NB4 (cell line): ENCODE data around the gene GPR35.

Source experiments
- DNase-seq: peaks from one replicate; pipeline ENCODE4 v3.0.0; 2010; ENCODE audit warnings: low read depth
- H3K4me3 ChIP-seq: one replicate; pipeline ENCODE4 v1.5.1; 2011; ENCODE audit warnings: mild to moderate bottlenecking, low read depth, low read length, moderate library complexity
- MYC ChIP-seq: IDR thresholded peaks from 2 replicates; pipeline ENCODE4 v1.6.1; 2011; ENCODE audit warnings: low read depth, low read length
- POLR2A ChIP-seq: IDR thresholded peaks from 2 replicates; pipeline ENCODE4 v1.6.1; 2011; ENCODE audit warnings: mild to moderate bottlenecking; ENCODE audit not compliant: insufficient read length; ENCODE audit errors: extremely low read depth
- TF ChIP-seq, protein P1 (sequence below): IDR thresholded peaks from 2 replicates; pipeline ENCODE4 v1.6.1; 2011; ENCODE audit warnings: low read depth, low read length
- TF ChIP-seq, protein P2 (sequence below): IDR thresholded peaks from one replicate; pipeline ENCODE4 v1.5.1; 2012; ENCODE audit warnings: low read depth, low read length

GPR35 gene

GRCh38 chr2:240583774-240584173 lies 41.5 kb upstream of the GPR35 start:
- no peak for DNase-seq
- H3K4me3 ChIP-seq: no peak overlapping the region
- TF ChIP-seq, protein P1, sequence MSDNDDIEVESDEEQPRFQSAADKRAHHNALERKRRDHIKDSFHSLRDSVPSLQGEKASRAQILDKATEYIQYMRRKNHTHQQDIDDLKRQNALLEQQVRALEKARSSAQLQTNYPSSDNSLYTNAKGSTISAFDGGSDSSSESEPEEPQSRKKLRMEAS: no peak
- TF ChIP-seq, protein P2, sequence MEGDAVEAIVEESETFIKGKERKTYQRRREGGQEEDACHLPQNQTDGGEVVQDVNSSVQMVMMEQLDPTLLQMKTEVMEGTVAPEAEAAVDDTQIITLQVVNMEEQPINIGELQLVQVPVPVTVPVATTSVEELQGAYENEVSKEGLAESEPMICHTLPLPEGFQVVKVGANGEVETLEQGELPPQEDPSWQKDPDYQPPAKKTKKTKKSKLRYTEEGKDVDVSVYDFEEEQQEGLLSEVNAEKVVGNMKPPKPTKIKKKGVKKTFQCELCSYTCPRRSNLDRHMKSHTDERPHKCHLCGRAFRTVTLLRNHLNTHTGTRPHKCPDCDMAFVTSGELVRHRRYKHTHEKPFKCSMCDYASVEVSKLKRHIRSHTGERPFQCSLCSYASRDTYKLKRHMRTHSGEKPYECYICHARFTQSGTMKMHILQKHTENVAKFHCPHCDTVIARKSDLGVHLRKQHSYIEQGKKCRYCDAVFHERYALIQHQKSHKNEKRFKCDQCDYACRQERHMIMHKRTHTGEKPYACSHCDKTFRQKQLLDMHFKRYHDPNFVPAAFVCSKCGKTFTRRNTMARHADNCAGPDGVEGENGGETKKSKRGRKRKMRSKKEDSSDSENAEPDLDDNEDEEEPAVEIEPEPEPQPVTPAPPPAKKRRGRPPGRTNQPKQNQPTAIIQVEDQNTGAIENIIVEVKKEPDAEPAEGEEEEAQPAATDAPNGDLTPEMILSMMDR: no peak
- TF ChIP-seq MYC (no peak), POLR2A (no peak)

DNA sequence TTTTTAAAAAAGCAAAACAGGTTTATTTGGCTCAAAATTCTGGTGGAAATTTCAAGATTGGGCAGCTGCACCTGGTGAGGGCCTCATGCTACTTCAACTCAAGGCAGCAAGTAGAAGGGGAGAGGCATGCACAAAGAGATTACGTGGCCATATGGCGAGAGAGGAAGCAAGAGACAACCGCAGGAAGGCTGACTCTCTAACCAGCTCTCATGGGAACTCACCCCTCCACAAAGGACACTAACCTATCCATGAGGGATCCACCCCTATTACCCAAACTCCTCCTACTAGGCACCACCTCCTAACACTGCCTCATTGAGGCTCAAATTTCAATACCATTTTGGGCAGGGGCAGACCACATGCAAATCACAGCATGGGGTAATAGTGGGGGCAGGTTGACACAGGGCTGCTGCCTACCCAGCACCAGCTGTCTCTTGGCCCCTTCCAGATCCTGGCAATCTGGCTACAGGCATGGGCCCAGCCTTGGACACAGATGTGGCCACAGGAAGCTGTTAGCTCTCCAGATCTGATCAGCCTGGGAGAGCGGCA lies 40.7 kb upstream of the GPR35 start:
- H3K4me3 ChIP-seq: peak overlapping the region; percentile 81
- DNase-seq: peak; percentile 99
- no peak for TF ChIP-seq POLR2A
- TF ChIP-seq, protein P1: peak; percentile 85
- TF ChIP-seq, protein P2: no peak
- TF ChIP-seq MYC: peak; percentile 91

- H3K4me3 ChIP-seq: peak overlapping the region; percentile 81
- DNase-seq: no peak
- TF ChIP-seq, protein P1: no peak
- TF ChIP-seq MYC (no peak), POLR2A (no peak)
- TF ChIP-seq, protein P2: no peak
These were observed 40.2 kb upstream of the GPR35 start for GRCh38 chr2:240585101-240585500.

DNA sequence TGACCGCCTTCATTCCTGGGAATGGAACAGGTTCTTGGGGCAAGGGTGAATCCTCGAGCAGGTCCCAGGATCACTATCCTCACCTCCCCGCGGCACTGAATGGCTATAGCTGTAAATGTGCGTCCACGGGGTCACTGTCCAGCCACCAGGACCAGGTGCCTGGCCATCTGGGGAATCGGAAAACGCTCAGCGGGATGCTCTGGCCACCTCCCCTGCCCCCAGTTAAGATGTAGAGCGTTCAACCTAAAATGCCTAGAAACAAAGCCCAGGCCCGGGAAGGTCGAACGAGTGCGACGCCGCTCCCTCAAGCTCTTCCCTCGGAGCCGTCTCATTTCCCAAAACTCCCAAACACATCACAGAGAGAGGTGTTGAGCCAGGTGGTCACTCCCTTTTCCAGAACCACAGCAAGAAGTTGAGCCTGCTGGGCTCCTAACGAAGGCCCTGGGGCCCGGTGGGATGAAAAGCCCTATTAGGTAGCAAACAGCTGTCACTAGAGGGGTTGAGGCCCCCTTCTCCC lies 39.5 kb upstream of the GPR35 start:
- no peak for DNase-seq
- peak overlapping the region; percentile 81 for H3K4me3 ChIP-seq
- TF ChIP-seq, protein P2: no peak
- TF ChIP-seq, protein P1: no peak
- TF ChIP-seq MYC (no peak), POLR2A (no peak)

GRCh38 chr2:240586198-240586918 lies 38.9 kb upstream of the GPR35 start, which contains the start of gene CAPN10:
Gene CAPN10, plus strand, starts transcription at chr2:240586734. Its CDS starts 178 bp downstream, at chr2:240586912.
- TF ChIP-seq MYC (peak; percentile 84), POLR2A (no peak)
- TF ChIP-seq, protein P1: peak; percentile 82
- TF ChIP-seq, protein P2: no peak
- H3K4me3 ChIP-seq: peak within 1 kb of the TSS; percentile 81
- peak; percentile 97 for DNase-seq
